Activated T-helper 9 cell treated with anti-CD3 and anti-CD28 coated beads, Interleukin-2, amount 50 U/mL, for 16 hours (primary cell): Measurements from ENCODE around the gene SH3BP2.

ENCODE experiments used
- DNase-seq: peaks from one replicate; pipeline ENCODE4 v3.0.0-alpha.2; 2020; ENCODE audit warnings: low read depth

The SH3BP2 gene

DNA sequence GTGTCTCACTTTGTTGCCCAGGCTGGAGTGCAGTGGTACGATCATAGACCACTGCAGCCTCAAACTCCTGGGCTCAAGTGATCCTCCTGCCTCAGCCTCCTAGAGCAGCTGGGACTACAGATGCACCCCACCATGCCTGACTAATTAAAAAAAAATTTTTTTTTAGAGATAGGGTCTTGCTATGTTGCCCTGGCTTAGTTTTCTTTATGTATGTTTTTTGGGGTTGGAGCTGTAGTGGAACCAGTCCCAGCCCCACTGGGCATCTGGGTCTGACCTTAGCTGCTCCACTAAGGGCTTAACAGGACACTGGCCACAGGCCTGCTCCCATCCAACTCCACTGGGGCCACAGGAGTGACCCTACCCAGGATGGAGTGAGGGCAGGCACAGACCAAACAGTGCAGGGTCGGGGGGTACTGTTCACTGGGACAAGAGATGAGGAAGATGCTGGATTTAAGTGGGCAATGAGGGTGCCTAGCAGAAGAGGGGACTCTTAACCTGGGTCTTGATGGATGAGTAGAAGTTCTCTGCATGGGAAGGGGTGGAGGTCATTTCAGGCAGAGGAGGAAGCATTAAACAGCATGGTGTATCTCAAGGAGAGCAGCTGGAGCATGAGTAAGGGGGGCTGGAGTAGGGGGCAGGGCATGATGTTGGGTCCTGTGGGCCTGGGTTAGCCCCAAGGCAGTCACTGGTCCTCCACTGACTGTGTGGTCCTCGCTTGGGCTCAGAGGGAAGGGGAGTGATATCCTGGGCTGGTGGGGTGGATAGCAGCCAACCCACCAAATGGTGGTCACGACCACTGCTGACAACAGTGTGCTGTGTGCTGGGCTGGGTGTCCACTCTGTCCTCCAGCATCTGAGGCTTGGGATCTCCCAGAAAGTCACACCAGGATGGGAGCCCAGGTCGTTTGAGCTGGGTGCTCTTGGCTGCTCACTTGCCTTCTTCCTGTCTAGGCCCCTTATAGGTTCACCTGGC, 26.6 kb downstream of the SH3BP2 start:
- no peak for DNase-seq

DNA sequence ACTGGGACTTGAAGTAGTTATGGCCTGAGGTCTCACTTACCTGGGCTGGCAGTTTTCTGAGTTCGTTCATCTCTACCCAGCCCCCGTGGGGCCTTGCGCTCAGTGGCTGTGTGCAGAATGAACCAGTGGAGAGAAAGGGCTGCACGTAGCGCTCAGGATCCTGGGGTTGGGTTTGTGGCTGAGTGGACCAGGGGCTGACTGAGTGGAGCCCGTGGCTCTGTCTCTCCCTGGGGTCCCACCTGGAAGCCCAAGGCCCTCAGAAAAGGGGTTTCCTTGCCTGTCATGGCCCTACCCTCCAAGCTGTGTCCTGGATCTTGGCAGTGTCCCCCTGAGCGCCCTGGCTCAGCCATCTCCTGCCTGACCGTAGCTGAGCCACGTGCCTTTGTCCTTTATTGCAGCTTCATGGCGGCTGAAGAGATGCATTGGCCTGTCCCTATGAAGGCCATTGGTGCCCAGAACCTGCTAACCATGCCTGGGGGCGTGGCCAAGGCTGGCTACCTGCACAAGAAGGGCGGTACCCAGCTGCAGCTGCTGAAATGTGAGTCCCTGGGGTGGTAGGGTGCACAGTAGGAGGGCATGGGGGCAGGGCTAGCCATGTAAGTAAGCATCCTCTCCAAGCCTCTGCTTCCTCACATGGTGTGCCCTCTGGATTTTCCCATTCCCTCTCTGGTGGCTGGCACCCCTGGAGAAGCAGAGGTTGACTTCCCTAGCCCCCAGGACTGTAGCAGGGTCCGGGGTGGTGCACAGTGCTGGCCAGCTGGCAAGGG, 27.5 kb downstream of the SH3BP2 start:
- DNase-seq = no peak

DNA sequence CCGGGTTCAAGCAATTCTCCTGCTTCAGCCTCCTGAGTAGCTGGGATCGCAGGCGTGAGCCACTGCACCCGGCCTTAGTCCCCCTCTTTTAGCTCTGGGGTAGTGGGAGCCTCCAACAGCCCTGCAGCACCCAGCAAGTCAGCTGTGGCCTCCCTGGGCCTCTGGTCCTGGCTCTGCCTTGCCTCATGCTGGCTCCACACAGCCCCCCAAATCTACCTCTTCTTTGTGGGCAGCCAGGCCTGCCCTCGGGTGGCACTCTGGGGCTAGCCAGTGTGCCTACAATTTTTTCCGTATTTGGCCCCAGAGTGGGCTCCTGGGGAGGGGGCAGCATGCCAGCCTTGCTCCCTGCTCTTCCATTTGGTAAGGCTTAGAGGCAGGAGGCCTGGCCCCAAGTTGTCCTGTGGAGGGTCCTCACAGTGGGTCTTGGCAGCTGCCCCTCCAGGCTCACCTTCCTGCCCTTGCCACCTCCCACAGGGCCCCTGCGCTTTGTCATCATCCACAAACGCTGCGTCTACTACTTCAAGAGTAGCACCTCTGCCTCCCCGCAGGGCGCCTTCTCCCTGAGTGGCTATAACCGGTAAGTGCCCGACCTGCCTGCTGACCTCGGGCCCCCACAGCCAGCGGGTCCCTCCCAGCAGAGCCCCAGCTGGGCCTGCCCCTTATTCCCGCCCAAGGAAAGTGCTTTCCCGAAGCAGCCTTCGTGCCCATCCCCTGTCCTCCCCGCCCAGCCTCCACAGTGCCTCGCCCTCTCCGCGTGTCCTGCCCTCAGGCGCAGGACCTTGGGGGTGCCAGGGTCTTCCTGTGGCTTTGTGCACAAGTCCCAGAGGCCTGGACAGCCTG, 29.8 kb downstream of the SH3BP2 start:
- no peak for DNase-seq

DNA sequence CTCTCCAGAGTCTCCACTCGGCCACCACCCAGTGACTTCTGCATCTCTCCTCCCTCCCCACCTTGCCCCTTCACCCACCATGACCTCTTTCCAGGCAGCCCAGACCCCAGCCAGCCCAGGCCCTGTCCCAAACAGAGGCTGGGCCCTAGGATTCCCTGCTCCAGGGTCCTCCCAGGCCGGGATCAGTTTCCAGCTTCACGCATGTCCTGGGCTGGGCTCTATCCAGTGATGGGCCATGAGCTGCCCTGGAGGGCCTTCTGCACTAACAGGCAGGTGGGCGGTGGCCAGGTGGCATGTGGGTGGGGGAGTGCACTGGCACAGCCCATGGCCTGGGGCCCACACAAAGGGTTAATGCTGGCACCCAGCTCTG, 30.4 kb downstream of the SH3BP2 start:
- DNase-seq = no peak

DNA sequence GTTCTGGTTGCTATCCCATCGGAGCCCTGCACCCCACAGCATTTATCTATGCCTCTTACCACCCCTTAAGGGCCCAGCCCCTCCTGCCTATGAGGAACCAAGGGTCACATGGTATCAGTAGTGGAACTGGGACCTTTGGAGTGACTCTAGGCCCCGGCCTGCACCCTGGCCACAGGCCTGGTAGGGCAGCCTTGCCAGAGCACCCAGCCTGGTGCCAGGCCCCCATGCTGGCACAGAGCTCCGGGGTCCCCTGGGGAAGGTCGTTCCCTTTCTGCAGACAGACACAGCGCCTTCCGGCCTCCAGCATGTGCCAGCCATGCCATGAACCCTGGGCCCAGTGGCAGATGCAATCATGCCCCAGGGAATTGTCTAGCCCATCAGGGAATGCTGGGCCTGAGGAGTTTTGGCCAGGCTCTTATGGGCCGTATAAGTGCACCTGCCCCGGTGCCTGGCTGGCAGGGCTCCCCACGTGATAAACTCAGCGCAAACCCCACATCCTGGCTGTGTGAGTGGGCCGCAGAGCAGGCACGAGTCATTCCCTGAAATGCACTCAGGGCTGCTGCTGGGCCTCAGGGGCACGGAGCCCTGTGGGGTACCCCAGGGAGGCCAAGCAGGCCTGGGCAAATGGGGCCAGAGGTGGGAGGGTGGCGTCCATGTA, 30.9 kb downstream of the SH3BP2 start:
- no peak for DNase-seq

DNA sequence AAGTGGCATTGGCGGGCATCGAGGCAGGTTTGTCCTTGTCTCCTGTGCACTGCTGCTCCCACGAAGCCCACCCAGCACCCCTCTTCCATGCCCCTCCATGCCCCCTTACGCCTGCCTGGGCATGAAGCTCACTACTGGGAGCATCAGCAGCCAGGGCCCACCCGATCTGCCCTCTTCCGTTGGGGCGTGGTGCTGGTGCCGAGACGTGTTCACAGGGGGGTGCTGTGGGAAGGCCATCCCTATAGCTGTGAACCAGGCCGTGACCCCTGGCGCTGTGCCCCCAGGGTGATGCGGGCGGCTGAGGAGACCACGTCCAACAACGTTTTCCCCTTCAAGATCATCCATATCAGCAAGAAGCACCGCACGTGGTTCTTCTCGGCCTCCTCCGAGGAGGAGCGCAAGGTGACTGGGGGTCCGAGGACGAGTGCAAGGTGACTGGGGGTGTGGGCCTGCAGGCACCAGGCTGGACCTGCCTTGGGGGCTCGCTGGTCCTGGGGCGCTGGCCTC, 31.5 kb downstream of the SH3BP2 start:
- no peak for DNase-seq

DNA sequence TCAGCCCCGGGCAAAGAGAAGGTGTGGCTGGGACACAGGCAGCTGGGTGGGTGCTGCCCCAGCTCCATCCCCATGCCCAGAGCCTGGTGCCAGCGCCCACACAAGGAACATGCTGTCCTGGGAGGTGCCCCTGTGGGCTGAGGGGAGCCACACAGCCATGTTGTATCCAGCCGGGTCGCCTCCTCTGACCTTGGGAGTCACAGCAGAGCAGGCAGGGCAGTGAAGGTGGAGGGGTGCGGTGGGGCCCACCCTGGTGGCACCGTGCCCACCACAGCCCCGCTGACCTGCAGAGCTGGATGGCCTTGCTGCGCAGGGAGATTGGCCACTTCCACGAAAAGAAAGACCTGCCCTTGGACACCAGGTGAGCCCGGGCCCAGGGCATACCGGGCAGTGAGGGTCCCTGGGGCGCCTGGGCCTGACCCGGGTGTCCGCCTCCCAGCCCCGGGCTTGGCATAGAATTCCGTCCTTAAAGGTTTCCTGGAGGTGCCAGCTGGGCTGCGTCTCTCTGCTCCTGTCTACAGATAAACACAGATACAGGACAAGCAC, 32.0 kb downstream of the SH3BP2 start:
- DNase-seq = no peak

DNA sequence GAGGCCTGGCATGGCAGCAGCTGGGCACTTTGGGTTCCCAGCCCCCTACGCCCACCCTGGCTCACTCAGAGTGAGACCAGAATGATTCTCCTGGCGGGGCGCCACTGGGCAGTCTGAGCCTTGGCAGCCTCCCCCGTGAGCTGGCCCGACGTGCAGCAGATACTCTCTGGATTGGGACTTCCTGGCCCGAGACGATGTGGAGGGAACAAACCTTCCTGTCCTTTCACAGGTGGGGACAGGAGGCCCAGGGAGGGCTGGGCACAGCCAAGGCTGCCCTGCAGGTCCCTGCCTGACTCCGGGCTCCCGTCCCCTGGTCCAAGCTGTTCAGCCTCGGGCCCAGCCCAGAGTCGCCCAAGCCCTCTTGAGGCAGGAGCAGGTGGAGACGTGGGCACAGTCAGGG, 32.9 kb downstream of the SH3BP2 start:
- no peak for DNase-seq

DNA sequence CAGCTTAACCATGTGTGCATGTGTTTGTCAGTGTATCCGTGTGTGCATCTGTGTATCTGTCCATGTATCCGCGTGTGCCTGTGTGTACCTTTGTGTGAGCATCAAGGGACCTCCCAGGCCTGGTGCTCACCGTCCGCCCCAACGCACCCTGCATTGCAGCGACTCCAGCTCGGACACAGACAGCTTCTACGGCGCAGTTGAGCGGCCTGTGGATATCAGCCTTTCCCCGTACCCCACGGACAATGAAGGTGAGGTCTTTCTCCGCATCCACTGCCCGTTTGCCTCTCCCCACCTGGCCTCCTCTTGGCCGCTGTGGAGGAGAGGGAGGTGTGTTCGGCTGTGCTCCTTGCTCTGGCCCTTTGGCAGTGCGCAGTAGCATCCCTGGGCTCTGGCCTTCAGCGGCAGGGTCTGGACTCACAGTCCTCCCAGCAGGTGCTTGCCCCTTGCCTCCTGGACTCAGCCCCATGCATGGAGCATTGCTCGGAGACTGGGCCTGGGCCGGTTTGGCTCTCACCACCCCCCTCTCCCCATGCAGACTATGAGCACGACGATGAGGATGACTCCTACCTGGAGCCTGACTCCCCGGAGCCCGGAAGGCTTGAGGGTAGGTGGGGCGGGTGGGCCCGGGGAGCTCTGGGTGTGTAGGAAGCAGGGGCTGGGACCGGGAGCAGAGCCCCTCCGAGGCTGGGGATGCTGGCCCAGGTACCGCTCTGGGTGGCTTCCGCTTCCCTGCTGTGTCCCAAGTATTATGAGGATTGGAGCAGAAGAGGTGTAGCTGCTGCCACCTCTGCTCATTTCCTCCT, 34.4 kb downstream of the SH3BP2 start:
- no peak for DNase-seq

DNA sequence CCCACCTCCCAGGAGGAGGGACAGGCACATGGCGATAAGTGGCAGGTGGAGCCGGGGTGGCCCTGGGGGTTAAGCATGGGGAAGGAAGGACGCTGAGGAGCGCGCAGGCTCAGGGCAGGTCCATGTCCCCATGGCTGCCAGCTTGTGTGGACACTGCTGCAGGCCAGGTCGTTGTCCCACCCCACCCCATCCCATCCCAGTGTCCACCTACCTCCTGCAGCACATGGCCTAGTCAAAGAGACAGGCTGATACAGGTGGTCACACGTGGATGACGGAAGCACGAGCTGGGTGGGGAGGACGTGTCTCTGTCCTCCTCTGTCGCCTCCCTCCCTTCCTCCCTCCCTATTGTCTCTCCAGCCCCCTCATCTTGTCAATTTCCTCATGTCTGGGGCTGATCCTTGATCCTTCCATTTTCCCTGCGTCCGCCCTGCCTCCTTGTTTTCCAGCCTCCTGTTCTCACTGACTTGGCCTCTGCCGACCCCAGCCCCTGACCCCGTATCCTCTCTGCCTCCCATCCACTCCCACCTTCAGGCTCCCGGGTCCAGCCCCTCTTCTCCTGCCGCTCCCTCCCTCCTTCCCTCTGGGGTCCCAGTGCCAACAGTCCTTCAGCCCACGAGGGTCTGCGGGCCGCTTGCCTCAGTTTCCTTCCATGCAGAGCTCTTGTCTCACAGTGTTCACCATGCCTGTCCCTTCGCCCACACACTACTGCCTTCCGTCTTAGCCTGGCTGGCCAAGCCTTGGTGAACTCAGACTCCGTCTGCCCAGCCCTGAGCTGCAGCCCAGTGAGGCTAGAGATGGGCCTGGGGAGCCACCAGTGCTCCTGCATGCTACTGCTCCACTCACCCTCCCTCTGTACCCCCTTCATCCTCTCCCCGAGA, 35.2 kb downstream of the SH3BP2 start:
- DNase-seq = no peak

DNA sequence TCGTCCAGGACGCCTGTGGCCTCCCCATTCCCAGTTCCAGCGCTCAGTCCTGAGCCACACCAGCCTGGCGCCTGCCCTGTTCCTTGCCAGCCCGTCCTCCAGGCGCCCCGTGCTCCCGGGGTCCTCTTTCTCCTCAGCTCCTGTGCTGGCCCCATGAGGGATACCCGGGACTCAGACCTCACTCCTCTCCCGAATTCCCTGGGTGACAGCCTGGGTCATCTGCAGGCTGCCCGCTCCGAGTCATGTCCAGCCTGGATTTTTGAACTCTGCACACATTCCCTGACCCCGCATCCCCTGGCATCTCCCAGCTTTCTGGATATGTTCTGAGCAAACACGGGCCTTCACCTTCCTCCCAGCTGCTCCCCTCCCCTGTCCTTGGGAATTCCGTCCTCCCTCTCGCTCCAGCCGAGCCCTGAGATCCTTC, 35.9 kb downstream of the SH3BP2 start:
- no peak for DNase-seq

DNA sequence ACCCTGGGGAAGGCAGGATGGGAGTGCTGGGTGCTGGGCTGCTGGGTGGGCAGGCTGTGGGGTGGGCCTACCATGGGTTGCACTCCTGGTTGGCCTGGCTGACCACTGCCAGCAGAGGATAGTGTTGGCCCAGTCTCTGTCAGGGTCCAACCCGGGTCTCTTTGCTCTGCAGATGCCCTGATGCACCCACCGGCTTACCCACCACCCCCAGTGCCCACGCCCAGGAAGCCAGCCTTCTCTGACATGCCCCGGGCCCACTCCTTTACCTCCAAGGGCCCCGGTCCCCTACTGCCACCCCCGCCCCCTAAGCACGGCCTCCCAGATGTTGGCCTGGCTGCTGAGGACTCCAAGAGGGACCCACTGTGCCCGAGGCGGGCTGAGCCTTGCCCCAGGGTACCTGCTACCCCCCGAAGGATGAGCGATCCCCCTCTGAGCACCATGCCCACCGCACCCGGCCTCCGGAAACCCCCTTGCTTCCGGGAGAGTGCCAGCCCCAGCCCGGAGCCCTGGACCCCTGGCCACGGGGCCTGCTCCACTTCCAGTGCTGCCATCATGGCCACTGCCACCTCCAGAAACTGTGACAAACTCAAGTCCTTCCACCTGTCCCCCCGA, 36.5 kb downstream of the SH3BP2 start:
- no peak for DNase-seq

DNA sequence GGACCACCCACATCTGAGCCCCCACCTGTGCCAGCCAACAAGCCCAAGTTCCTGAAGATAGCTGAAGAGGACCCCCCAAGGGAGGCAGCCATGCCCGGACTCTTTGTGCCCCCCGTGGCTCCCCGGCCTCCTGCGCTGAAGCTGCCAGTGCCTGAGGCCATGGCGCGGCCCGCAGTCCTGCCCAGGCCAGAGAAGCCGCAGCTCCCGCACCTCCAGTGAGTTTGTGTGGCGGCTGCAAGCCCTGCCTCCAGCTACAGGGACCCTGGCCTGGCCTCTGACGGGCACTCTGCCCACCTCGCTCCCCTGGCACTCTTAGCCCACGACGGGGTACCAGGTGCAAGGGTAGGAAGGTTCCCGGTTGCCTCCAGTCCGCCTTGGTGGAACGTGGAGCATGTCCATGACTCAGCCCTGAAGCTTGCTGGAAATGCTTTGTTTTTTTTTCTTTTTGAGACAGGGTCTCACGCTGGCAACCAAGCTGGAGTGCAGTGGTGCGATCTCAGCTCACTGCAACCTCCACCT, 37.1 kb downstream of the SH3BP2 start:
- no peak for DNase-seq

DNA sequence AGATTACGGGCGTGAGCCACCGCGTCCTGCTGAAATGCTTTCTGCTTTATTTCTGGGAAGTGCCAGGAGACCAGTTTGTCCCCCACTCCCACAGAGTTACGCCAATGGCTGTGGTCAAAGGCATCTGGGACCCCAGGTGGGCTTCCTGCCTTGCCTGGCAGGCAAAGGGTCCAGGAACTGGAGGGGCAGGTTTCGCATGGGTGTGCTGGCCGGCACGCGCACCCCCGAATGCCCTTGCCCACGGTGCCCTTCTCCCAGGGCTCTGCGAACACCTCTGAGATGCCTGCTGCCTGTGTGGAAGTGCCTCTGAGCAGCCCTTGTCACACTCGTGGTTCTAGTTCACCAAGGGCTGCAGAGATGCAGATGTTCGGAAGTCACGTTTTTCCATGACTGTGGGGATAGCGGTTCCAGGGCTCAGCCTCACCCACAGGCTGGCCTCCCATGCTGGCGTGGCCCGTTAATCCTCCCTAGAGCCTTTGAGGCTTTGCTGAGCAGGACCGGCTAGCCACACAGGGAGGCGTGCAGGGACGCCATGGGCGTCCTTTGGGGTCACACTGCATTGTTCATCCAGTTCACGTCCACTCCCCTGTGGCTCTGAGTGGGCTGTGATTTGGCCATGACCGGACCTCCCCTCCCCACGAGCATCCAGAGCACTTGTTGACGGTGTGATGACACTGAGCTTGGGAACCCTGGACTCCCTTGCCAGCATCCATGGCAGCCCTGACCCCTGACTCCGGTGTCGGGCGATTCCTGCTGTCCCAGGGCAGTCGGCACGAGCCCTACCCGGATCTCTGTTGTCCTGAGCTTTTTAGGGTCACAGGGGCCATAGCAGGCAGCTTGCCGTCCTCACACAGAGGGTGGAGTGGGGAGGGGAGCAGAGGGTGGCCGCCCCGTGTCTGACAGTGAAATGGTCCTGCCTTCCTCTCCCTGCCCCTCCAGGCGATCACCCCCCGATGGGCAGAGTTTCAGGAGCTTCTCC, 38.0 kb downstream of the SH3BP2 start:
- DNase-seq = no peak

DNA sequence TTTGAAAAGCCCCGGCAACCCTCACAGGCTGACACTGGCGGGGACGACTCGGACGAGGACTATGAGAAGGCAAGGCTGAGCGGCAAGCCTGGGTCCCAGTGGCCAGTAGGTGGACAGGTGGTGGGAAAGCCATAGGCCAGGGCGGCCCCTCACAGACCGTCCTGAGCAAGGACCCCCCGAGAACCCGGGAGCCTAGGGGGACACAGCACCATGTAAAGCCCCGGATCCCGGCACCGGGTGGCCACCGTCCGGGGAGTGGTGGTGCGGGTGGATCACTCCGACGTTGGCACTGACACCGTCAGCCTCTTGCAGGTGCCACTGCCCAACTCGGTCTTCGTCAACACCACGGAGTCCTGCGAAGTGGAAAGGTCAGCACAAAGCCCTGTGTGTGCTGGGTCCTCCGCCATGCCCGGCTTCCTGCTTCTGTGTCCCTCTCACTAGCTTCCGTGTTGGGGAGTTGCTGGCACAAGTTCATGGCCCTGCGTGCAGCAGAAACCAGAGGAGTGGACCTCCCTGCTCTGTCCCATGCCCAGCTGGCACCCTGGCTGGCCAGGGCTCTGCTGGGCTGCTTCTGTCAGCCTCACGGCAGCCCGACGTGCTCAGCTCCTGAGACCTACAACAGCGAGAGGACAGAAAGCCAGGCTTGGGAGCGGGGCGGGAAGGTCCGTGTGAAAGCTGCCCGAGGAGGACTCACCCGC, 38.9 kb downstream of the SH3BP2 start:
- no peak for DNase-seq

DNA sequence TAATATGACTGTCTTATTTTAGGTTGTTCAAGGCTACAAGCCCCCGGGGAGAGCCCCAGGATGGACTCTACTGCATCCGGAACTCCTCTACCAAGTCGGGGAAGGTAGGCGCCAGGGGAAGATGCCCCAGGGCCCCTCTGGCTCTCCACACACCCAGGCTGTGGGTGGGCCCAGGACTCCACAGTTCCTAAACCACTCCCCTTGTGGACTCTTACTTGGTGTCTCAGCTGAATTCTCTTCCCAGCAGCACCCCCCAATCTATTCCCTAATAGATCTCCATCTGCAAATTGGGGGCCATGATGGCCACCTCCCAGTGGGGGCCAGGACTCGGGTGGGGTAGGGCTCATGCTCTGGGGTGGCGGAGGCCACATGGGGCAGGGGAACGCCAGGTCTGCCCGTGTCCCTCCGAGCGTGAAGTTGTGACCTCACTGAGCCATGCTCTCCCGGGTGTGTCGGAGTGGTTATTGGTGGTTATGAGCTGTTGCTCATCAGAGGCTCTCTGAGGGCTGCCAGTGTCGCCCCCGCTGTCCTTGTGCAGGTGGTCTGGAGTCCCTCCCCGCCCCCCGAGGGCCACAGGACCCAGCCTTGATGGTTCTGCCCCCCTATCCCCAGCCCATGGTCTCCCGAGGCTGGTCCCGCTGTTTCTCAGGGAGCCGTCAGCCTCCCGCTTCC, 39.6 kb downstream of the SH3BP2 start:
- DNase-seq = no peak
